Smooth muscle cell (in vitro differentiated cells): ENCODE results near the gene LGI4. TPM values are rescaled to one million over a fixed set of nuclear protein-coding genes. Genes with fewer than 3 reads are reported as not detected.

Source experiments
- DNase-seq: peaks from one replicate; lab custom pipeline; 2025; ENCODE audit not compliant: unreplicated experiment; lab: John Stamatoyannopoulos, UW
- H2AFZ ChIP-seq: fragments of 200-600 bp; sonication (generic); 2 replicates; pipeline ENCODE4 v1.6.0; 2016; ENCODE audit warnings: antibody characterized with exemption, low read depth, mild to moderate bottlenecking
- H3F3A ChIP-seq: fragments of 200-600 bp; sonication (generic); 2 replicates; pipeline ENCODE4 v1.6.0; 2017; ENCODE audit warnings: antibody characterized with exemption, low read depth
- H3K27ac ChIP-seq: fragments of 200-600 bp; sonication (generic); 2 replicates; pipeline ENCODE4 v1.5.1; 2016; ENCODE audit warnings: low read depth, mild to moderate bottlenecking
- H3K27me3 ChIP-seq: fragments of 200-600 bp; sonication (generic); 2 replicates; pipeline ENCODE4 v1.6.1; 2016; ENCODE audit warnings: low read depth, mild to moderate bottlenecking
- H3K36me3 ChIP-seq: fragments of 200-600 bp; sonication (generic); 2 replicates; pipeline ENCODE4 v1.5.1; 2016; ENCODE audit warnings: low read depth
- H3K4me1 ChIP-seq: fragments of 200-600 bp; sonication (generic); 2 replicates; pipeline ENCODE4 v1.5.1; 2016; ENCODE audit warnings: low read depth
- H3K4me2 ChIP-seq: fragments of 200-600 bp; sonication (generic); 2 replicates; pipeline ENCODE4 v1.6.0; 2016; ENCODE audit warnings: mild to moderate bottlenecking
- H3K4me3 ChIP-seq: fragments of 200-600 bp; sonication (generic); 2 replicates; pipeline ENCODE4 v1.5.1; 2016; ENCODE audit warnings: mild to moderate bottlenecking
- H3K79me2 ChIP-seq: fragments of 200-600 bp; sonication (generic); 2 replicates; pipeline ENCODE4 v1.6.0; 2016; ENCODE audit warnings: low read depth, mild to moderate bottlenecking
- H3K9ac ChIP-seq: fragments of 200-600 bp; sonication (generic); 2 replicates; pipeline ENCODE4 v1.6.0; 2016; ENCODE audit warnings: low read depth
- H3K9me3 ChIP-seq: fragments of 200-600 bp; sonication (generic); replicated peaks from 2 replicates; pipeline ENCODE4 v1.5.1; 2016; ENCODE audit warnings: low read depth
- H4K20me1 ChIP-seq: fragments of 200-600 bp; sonication (generic); 2 replicates; pipeline ENCODE4 v1.6.0; 2016; ENCODE audit warnings: low read depth
- CTCF ChIP-seq: fragments of 200-600 bp; sonication (generic); IDR thresholded peaks from 2 replicates; pipeline ENCODE4 v1.5.1; 2017; ENCODE audit warnings: borderline replicate concordance, mild to moderate bottlenecking, antibody characterized with exemption; ENCODE audit not compliant: insufficient read depth, poor library complexity, severe bottlenecking
- WGBS: methylation state at CpG from one replicate; pipeline ENCODE4 v1.1.7; 2016; ENCODE audit warnings: low lambda C conversion rate; 5-methylcytosine and 5-hydroxymethylcytosine counted together
- polyA plus RNA-seq: library from polyadenylated mRNA; unstranded; fragments of >200 nt; fragmentation: Nextera tagmentation; extraction: Ambion mirVana; gene quantifications from 2 replicates; pipeline ENCODE4 v1.2.1, GENCODE V29; 2016
- total RNA-seq: library from RNA; depleted of rRNA; stranded (reverse); fragments of >200 nt; gene quantifications from 2 replicates; pipeline ENCODE4 v1.2.3, GENCODE V29; 2014

The LGI4 gene
- total RNA-seq (0.22 TPM in 1 of 2 replicates, not detected in the other), polyA plus RNA-seq (0.17 and 0.24 TPM in 2 replicates)

- Histone ChIP-seq H3F3A (no peaks in the 10 kb centered on the region), H3K27ac (no peak within 1 kb of the TSS), H3K27me3 (no peaks in the 10 kb centered on the region), H3K9ac (no peak within 1 kb of the TSS), H2AFZ (no peak within 1 kb of the TSS), H3K79me2 (no peaks in the 10 kb centered on the region), H3K4me1 (peaks cover 16% of the 10 kb centered on the region), H3K36me3 (no peaks in the 10 kb centered on the region), H3K4me2 (peak within 1 kb of the TSS; percentile 65), H3K9me3 (no peaks in the 10 kb centered on the region), H4K20me1 (no peaks in the 10 kb centered on the region), H3K4me3 (no peak within 1 kb of the TSS)
- TF ChIP-seq CTCF = no peak
- no peak for DNase-seq
- 43% methylated on average over 10 of the region's 15 CpGs for WGBS
These were observed at the start of gene LGI4 for GRCh38 chr19:35134601-35135242. Gene LGI4 (minus strand): TSS chr19:35135059. CDS start chr19:35134680, 379 bp downstream.

- no peaks in the 10 kb centered on the region for H3K9me3 ChIP-seq
- no peak for TF ChIP-seq CTCF
- H3F3A ChIP-seq = no peaks in the 10 kb centered on the region
- no peaks in the 10 kb centered on the region for H3K36me3 ChIP-seq
- 67% methylated on average over 1 of the region's 1 CpG for WGBS
- no peak overlapping the region for H3K27ac ChIP-seq
- no peak overlapping the region for H3K9ac ChIP-seq
- no peaks in the 10 kb centered on the region for H3K27me3 ChIP-seq
- no peaks in the 10 kb centered on the region for H3K4me1 ChIP-seq
- no peaks in the 10 kb centered on the region for H4K20me1 ChIP-seq
- no peaks in the 10 kb centered on the region for H3K79me2 ChIP-seq
- no peak overlapping the region for H3K4me3 ChIP-seq
- no peak for DNase-seq
- H3K4me2 ChIP-seq = no peak overlapping the region
- H2AFZ ChIP-seq = no peak overlapping the region
These were observed 49.4 kb upstream of the LGI4 start for GRCh38 chr19:35184267-35184666.

GRCh38 chr19:35181387-35181786 lies 46.5 kb upstream of the LGI4 start:
- H3K36me3 ChIP-seq = no peaks in the 10 kb centered on the region
- no peaks in the 10 kb centered on the region for H3F3A ChIP-seq
- no peaks in the 10 kb centered on the region for H3K4me1 ChIP-seq
- no peak for TF ChIP-seq CTCF
- 86% methylated on average over 1 of the region's 1 CpG for whole genome bisulfite sequencing
- no peak overlapping the region for H3K27ac ChIP-seq
- H3K79me2 ChIP-seq = no peaks in the 10 kb centered on the region
- H3K4me2 ChIP-seq = no peak overlapping the region
- no peak overlapping the region for H2AFZ ChIP-seq
- no peaks in the 10 kb centered on the region for H3K27me3 ChIP-seq
- H3K4me3 ChIP-seq = no peak overlapping the region
- no peaks in the 10 kb centered on the region for H4K20me1 ChIP-seq
- H3K9me3 ChIP-seq = no peaks in the 10 kb centered on the region
- no peak for DNase-seq
- no peak overlapping the region for H3K9ac ChIP-seq

- Histone ChIP-seq H3K4me2 (no peak overlapping the region), H4K20me1 (no peaks in the 10 kb centered on the region), H3K27me3 (no peaks in the 10 kb centered on the region), H3K27ac (no peak overlapping the region), H3K79me2 (no peaks in the 10 kb centered on the region), H3K9me3 (no peaks in the 10 kb centered on the region), H3K36me3 (no peaks in the 10 kb centered on the region), H2AFZ (no peak overlapping the region), H3K4me3 (no peak overlapping the region), H3F3A (no peaks in the 10 kb centered on the region), H3K4me1 (no peaks in the 10 kb centered on the region), H3K9ac (no peak overlapping the region)
- 86% methylated on average over 3 of the region's 3 CpGs for WGBS
- no peak for DNase-seq
- TF ChIP-seq CTCF = no peak
These were observed 45.0 kb upstream of the LGI4 start for GRCh38 chr19:35179830-35180229.
